HG03060 (cell line): Measurements from ENCODE around the gene ABI1.
"Not testable (repeated sequence)": the region's sequence is repeated elsewhere in the genome, so short reads cannot be mapped to it uniquely, and the experiment has no call there.

Source experiments
- ATAC-seq: cut with Tn5 transposase; IDR thresholded peaks from one replicate; pipeline ENCODE4 v1.9.1; 2021; ENCODE audit warnings: low read depth, moderate number of reproducible peaks; ENCODE audit not compliant: unreplicated experiment

ABI1 gene

GRCh38 chr10:26805567-26806245 is 55.1 kb downstream of the ABI1 start:
- no peak for ATAC-seq

DNA sequence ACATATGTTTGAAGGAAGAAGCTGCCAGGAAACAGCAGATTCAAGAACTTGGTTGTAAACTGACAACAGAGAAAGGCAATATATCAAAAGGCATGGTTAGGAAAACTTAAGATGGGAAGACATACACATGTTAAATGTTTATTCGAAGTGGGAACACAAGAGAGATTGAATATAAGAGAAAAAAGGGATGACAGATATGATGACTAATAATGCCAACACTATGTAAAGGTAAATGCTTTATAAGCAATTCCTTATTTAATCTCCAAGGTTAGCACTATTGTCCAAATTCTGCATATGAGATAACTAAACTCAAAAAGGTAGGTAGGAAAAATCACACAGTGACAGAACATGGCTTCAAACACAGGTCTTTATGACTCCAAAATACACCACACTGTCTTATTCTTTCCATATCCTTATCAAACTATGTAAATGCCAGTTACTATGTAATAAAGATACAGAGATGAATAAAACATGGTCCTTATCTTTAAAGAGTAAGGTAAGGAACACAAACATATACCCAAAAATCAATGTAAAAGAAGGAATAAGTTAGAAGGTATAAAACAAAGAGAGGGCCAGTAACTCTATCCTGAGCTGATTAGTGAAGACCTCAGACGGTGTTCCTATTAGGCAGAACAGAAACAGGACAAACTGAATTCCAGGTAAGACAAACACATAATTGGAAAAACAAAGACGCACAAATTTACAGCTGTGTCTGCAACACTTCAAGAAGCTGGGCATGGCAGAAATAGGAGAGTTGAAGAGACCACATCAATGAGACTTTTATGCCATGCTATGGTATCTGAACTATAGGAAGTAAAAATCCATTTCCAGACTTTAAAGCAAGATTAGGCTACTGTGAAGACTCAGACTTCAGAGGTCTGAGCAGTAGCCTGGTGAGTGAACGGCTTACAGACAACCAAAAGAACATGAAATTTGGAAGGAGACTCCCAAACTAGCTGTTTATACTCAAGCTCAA is 56.1 kb downstream of the ABI1 start:
- no peak for ATAC-seq

GRCh38 chr10:26803849-26804248 is 56.9 kb downstream of the ABI1 start:
- ATAC-seq = no peak

DNA sequence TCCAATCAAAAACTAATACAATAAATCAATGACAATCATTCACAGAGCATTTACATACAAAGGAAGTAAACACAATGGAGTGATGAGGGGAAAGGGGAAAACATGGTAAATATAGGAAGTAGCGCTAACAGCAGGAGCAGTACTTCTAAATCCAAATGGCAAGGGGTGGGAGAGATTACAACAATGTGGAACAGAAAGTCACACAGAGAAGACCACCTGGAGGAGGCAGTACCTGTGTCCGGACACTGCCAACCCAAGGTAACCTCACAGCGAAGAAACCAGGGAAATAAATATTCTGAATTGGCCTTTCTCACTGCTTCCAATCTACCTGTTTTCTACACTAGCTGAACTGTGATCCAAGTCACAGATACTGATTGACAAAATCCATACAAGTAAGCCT is 58.2 kb downstream of the ABI1 start:
- ATAC-seq = no peak

DNA sequence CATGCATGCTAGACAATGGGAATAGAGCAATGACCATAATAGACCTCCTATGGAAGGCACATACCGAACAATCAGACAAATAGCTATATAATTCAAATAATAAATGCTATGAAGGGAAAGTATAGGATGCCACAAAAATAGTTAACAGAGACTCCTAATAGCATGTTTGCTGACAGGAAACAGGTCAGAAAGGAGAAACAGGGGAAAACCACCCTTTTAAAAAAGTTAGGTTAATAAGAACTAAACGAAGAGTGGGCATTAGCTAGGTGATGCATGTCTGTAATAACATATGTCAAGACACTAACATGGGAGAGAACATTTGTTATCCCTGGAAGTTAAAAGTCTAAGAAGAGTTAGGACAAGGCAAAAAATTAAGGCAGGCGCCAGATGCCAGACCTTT is 58.9 kb downstream of the ABI1 start:
- no peak for ATAC-seq

GRCh38 chr10:26801274-26801673 is 59.5 kb downstream of the ABI1 start:
- no peak for ATAC-seq

GRCh38 chr10:26800468-26800867 is 60.3 kb downstream of the ABI1 start:
- no peak for ATAC-seq

- ATAC-seq = no peak
These were observed 61.4 kb downstream of the ABI1 start for GRCh38 chr10:26799342-26799741.

DNA sequence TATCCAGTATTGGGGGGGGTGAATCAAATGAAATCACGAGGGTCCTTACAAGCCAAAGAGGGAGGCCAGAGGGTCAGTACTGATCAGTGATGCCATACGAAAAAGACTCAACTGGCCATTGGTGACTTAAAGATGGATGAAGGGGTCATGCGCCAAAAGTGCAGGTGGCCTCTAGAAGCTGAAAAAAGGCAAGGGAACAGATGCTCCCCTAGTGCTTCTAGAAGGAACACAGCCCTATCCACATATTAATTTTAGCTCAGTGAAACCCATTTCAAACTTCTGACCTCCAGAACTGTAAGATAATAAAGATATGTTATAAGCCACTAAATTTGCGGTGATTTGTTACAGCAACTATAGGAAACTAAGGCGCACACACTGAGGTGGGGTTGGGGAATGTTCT is 62.5 kb downstream of the ABI1 start:
- ATAC-seq = no peak

DNA sequence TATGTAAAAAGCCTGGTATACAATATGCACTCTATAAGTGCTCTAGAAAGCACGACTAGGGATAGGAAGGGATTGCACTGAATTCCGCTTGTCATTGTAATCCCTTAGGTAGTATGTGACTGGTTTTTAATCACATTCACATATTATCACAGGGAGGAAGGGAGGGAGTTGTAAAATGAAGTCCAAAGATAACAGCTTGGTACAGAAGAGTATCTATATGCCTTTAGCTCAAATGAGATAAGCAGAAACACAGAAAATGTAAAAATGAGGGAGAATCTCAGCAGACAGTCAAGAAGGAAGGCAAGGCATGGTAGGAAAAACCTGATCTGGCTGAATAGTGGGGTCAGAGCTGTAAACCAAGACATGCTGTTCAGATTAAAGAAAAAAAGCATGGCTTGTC is 63.4 kb downstream of the ABI1 start:
- ATAC-seq = no peak

- no peak for ATAC-seq
These were observed 67.8 kb downstream of the ABI1 start for GRCh38 chr10:26792758-26793495.

DNA sequence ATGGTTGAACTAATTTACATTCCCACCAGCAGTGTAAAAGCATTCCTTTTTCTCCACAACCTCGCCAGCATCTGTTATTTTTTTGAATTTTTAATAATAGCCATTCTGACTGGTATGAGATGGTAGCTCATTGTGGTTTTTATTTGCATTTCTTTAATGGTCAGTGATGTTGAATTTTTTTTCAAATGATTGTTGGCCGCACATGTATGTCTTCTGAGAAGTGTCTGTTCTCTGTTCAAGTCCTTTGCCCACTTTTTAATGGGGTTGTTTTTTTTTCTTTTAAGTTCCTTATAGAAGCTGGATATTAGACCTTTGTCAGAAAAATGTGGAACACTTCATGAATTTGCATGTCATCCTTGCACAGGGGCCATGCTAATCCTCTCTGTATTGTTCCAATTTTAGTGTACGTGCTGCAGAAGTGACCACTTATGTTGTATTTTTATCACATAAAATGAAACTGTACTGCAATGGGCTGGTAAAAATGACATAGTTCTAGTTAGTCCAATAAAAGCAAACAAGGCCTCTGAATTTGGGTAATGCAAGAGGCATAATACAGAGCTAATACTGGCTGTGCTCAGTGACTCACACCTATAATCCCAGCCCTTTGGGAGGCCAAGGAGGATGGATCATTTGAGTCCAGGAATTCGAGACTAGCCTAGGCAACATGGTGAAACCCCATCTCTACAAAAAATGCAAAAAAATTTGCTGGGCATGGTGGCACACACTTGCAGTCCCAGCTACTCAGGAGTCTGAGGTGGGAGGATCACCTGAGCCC is 70.3 kb downstream of the ABI1 start:
- ATAC-seq = no peak

DNA sequence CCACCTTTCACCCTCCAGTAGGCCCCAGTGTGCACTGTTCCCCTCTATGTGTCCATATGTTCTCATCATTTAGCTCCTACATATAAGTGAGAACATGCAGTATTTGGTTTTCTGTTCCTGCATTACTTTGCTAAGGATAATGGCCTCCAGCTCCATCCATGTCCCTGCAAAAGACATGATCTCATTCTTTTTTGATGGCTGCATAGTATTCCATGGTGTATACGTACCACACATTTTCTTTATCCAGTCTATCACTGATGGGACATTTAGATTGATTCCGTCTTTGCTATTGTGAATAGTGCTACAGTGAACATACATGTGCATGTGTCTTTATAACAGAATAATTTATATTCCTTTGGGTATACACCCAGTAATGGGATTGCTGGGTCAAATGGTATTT is 71.0 kb downstream of the ABI1 start:
- ATAC-seq = not testable (repeated sequence)

GRCh38 chr10:26787362-26787761 is 73.4 kb downstream of the ABI1 start:
- no peak for ATAC-seq

- no peak for ATAC-seq
These were observed 79.0 kb downstream of the ABI1 start for GRCh38 chr10:26781797-26782196.

GRCh38 chr10:26780793-26781601 is 79.8 kb downstream of the ABI1 start:
- ATAC-seq = no peak

GRCh38 chr10:26780106-26780792 is 80.5 kb downstream of the ABI1 start:
- ATAC-seq = no peak

DNA sequence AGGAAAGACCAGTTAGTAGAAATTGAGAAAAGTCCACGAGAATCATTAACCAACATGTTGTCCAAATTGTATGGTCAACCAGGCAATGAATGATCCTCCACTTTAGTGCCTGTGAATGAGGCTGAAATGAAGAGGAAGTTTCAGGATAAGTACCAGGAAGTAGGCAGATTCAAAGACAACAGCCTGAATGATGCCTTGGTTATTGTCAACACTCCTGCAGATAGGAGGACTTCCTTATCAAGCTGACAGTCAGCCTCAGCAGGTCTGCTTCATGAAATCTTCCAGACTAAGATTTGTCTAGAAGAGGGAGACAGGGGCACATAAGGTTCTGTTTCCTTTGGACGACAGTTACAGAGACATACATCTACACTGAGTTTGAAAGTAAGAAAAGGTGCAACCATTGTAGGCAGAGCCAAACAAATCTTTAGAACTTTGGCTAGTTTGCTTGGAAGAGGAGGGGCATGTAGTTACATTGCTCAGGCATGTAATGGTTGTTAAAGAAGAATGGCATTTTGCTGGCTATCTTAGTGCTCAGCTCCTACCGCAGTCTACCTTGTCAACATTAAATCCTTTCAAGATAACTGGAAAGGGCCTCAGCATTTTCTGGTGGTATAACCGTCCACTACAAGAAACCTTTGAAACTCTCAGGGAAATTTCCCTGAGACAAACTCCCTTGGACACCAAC is 81.4 kb downstream of the ABI1 start:
- no peak for ATAC-seq
